Thyroid gland (tissue), 4 donors: ENCODE data around the gene SPSB4.

Source experiments
- CTCF ChIP-seq, 6 experiments: fragments of 200-600 bp in 3 of 6; fragments of 450-650 bp in 3 of 6; sonication (generic) in 3 of 6; IDR thresholded peaks; one replicate each; pipeline ENCODE4 v1.5.1; 2016 to 2019; ENCODE audit warnings: antibody characterized with exemption in 6 of 6, mild to moderate bottlenecking in 2 of 6, inconsistent platforms in 1 of 6, moderate library complexity in 1 of 6
- POLR2A ChIP-seq, 2 donors: fragments of 450-650 bp; IDR thresholded peaks; one replicate each; pipeline ENCODE4 v1.6.1; 2017; ENCODE audit warnings: antibody characterized with exemption in 2 of 2, mild to moderate bottlenecking in 2 of 2, moderate library complexity in 1 of 2

- no peak for TF ChIP-seq CTCF (IDR thresholded peaks at IDR 0.05)
- no peak for TF ChIP-seq POLR2A (IDR thresholded peaks at IDR 0.05)
Measured at GRCh38 chr3:141076797-141077571, 25.8 kb downstream of the SPSB4 start.
